OCI-LY7 (cell line): ENCODE data around the gene DGKD. TPM values are rescaled to one million over a fixed set of nuclear protein-coding genes. Genes with fewer than 3 reads are reported as not detected.
A peak's percentile ranks its signal among the peaks of the same experiment; 100 is the strongest.

Experiments
- BruUV-seq: library from RNA; stranded (reverse); fragments of 400-500 nt; replicated peaks from 2 replicates; lab custom pipeline; 2021; lab: Mats Ljungman, UMichigan
- CTCF ChIA-PET: fragments of 300-600 bp; sonication (Branson Sonifier 250); formaldehyde crosslinking; loops from one replicate; lab custom pipeline; 2022; ENCODE audit warnings: antibody characterized with exemption; ENCODE audit not compliant: unreplicated experiment; lab: Charles Lee
- POLR2A ChIA-PET: fragments of 300-600 bp; sonication (Branson Sonifier 250); formaldehyde crosslinking; loops from one replicate; lab custom pipeline; 2022; ENCODE audit warnings: antibody characterized with exemption; lab: Charles Lee
- DNase-seq: peaks from one replicate; pipeline ENCODE4 v3.0.0-alpha.2; 2015; ENCODE audit warnings: low spot score
- H2AFZ ChIP-seq: fragments of 200-600 bp; sonication (generic), shearing (Covaris generic); 2 replicates; pipeline ENCODE4 v1.6.1; 2014; ENCODE audit warnings: mild to moderate bottlenecking, antibody characterized with exemption, low read length, moderate library complexity
- H3K27ac ChIP-seq: fragments of 200-600 bp; sonication (generic); 2 replicates; pipeline ENCODE4 v1.5.1; 2014; ENCODE audit warnings: mixed run types, low read depth, mild to moderate bottlenecking, moderate library complexity, low read length, inconsistent platforms; ENCODE audit not compliant: poor library complexity, severe bottlenecking
- H3K36me3 ChIP-seq: fragments of 200-600 bp; sonication (generic); 2 replicates; pipeline ENCODE4 v1.6.1; 2014; ENCODE audit warnings: mild to moderate bottlenecking, antibody characterized with exemption, low read length, moderate library complexity, mixed read lengths; ENCODE audit not compliant: insufficient read depth
- H3K4me1 ChIP-seq: fragments of 200-600 bp; sonication (generic); 2 replicates; pipeline ENCODE4 v1.5.1; 2014; ENCODE audit warnings: mild to moderate bottlenecking, low read length; ENCODE audit not compliant: insufficient read depth, poor library complexity, severe bottlenecking
- H3K4me2 ChIP-seq: fragments of 200-600 bp; sonication (generic); 2 replicates; pipeline ENCODE4 v1.6.1; 2014; ENCODE audit warnings: mild to moderate bottlenecking, low read length
- H3K4me3 ChIP-seq: fragments of 200-600 bp; sonication (generic); 2 replicates; pipeline ENCODE4 v1.5.1; 2014; ENCODE audit warnings: mild to moderate bottlenecking, low read depth, low read length; ENCODE audit not compliant: poor library complexity, severe bottlenecking
- H3K79me2 ChIP-seq: fragments of 200-600 bp; sonication (generic); 2 replicates; pipeline ENCODE4 v1.6.1; 2016; ENCODE audit warnings: low read depth, mild to moderate bottlenecking, low read length, moderate library complexity, mixed read lengths; ENCODE audit not compliant: insufficient read depth
- H3K9me2 ChIP-seq: fragments of 200-600 bp; sonication (generic); 2 replicates; pipeline ENCODE4 v1.6.1; 2016; ENCODE audit warnings: mild to moderate bottlenecking, low read length, mixed read lengths; ENCODE audit not compliant: insufficient read depth
- H3K9me3 ChIP-seq: fragments of 200-600 bp; sonication (generic); 2 replicates; pipeline ENCODE4 v1.6.1; 2014; ENCODE audit warnings: mild to moderate bottlenecking, mixed run types, low read length, mixed read lengths
- H4K20me1 ChIP-seq: fragments of 200-600 bp; sonication (generic); 2 replicates; pipeline ENCODE4 v1.6.1; 2014; ENCODE audit warnings: mild to moderate bottlenecking, antibody characterized with exemption, low read length, moderate library complexity, mixed read lengths; ENCODE audit not compliant: insufficient read depth
- EZH2phosphoT487 ChIP-seq: fragments of 200-600 bp; sonication (generic); IDR thresholded peaks from 2 replicates; pipeline ENCODE4 v1.6.1; 2018; ENCODE audit warnings: low read depth, borderline replicate concordance, mild to moderate bottlenecking, mixed run types, antibody characterized with exemption, low read length, moderate library complexity, mixed read lengths
- intact Hi-C: fragments of 100-400 bp; cut with micrococcal nuclease; formaldehyde crosslinking; loops from one replicate; pipeline ENCODE4 v1.10.0; 2022; ENCODE audit not compliant: unreplicated experiment
- total RNA-seq, 2 experiments: library from RNA; depleted of rRNA in 1 of 2; stranded (reverse); fragments of >200 nt in 1 of 2; shearing (Covaris generic) in 1 of 2; gene quantifications; 2 replicates each; pipeline ENCODE4 v1.2.3, GENCODE V29; 2014 to 2022
- TF ChIP-seq, protein P1 (sequence below): fragments of 200-600 bp; sonication (generic); conservative IDR thresholded peaks from 2 replicates; pipeline ENCODE4 v1.5.1; 2014; ENCODE audit warnings: mild to moderate bottlenecking, antibody characterized with exemption, low read length, moderate library complexity, mixed read lengths

DGKD gene
- total RNA-seq, 2 experiments from 2014 or later = 62.9 to 271 TPM

DNA sequence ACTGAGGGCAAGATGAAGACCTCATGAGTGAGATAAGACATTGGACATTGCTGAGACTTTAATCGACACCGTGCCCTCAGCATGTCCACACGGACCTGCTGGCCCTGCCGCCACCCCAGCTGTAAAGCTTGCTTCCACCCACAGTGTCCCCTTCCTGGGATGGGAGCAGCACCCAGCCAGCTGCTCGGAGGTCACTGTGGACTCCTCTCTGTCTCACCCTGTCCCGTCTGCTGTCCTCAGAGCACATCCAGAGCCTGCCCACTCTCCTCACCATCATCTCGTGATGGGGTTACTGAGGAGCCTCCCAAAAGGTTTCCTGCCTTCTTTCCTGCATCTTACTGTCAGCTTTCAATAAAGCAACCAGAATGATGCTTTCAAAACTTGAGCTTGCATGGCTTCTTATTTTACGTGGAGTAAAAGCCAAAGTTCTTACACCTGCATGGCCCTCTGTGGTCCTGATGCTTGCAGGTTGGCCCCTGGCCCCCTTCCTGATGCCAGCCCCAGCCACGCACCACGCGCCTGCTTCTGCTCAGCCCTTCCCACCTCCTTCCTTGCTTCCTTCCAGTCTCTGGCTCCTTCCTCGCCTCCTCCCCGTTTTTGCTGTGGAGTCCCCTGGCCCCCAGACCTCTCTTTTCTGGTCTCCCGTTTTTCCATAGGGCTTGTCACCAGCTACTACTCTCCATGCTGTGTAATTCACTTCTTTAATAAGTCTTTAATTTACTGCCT, 67.0 kb downstream of the DGKD start:
- ChIA-PET POLR2A (interaction anchor here (0.7 to 4.5 kb wide), 8 partner anchors 18 to 107 kb away, joined by 3 to 23 read pairs (median 4); no protein-coding TSS in a partner anchor), CTCF (no interaction called here)
- Histone ChIP-seq H2AFZ (peak overlapping the region; percentile 20; the same call in 1 of the 2 replicates), H3K9me2 (no peaks in the 10 kb centered on the region), H4K20me1 (0 out of 2 replicates have a peak, but pooled peaks cover 6% of the 10 kb centered on the region), H3K36me3 (peaks cover 24% of the 10 kb centered on the region), H3K4me1 (peaks cover 68% of the 10 kb centered on the region), H3K9me3 (0 out of 2 replicates have a peak, but pooled peaks cover 3% of the 10 kb centered on the region), H3K79me2 (peaks cover 49% of the 10 kb centered on the region), H3K4me3 (peak overlapping the region; percentile 61), H3K27ac (peak overlapping the region; percentile 69), H3K4me2 (peak overlapping the region; percentile 75)
- DNase-seq = no peak
- intact Hi-C loops = no loop called here
- no TSS peak for BruUV-seq
- TF ChIP-seq, protein P1, sequence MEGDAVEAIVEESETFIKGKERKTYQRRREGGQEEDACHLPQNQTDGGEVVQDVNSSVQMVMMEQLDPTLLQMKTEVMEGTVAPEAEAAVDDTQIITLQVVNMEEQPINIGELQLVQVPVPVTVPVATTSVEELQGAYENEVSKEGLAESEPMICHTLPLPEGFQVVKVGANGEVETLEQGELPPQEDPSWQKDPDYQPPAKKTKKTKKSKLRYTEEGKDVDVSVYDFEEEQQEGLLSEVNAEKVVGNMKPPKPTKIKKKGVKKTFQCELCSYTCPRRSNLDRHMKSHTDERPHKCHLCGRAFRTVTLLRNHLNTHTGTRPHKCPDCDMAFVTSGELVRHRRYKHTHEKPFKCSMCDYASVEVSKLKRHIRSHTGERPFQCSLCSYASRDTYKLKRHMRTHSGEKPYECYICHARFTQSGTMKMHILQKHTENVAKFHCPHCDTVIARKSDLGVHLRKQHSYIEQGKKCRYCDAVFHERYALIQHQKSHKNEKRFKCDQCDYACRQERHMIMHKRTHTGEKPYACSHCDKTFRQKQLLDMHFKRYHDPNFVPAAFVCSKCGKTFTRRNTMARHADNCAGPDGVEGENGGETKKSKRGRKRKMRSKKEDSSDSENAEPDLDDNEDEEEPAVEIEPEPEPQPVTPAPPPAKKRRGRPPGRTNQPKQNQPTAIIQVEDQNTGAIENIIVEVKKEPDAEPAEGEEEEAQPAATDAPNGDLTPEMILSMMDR = no peak
- no peak for TF ChIP-seq EZH2phosphoT487

DNA sequence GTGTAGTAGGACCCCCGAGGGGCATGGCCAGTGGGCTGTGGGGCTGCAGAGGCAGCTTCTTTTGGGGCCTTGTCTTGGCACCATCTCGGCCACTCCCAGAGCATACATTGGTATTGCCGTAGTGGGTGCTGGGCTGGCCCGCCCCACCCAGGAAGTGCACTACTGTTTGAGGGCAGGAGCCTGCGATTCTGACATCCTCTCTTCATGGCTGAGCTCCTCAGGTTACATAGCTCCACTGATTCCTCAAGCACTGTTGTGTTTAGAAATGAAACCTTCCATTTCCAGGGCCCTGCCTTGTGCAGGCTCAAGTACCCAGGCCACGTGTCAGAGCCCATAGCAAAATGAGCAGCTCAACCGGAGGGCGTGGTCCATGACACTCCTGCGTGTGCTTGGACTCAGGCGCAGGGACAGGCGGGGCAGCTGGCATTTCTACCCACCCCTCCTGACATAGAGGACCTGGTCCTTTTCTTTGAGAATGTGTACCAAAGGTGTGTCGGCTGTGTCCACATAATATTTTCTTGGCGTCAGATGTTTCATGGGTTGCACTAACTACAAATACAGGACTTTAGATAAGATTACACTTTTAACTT, 67.9 kb downstream of the DGKD start:
- Histone ChIP-seq H3K4me2 (peak overlapping the region; percentile 75), H3K4me1 (peaks cover 59% of the 10 kb centered on the region), H3K79me2 (peaks cover 49% of the 10 kb centered on the region), H3K27ac (peak overlapping the region; percentile 69), H4K20me1 (0 out of 2 replicates have a peak, but pooled peaks cover 6% of the 10 kb centered on the region), H3K9me3 (0 out of 2 replicates have a peak, but pooled peaks cover 7% of the 10 kb centered on the region), H3K9me2 (no peaks in the 10 kb centered on the region), H3K4me3 (peak overlapping the region; percentile 61), H2AFZ (peak overlapping the region; percentile 20; the same call in 1 of the 2 replicates), H3K36me3 (peaks cover 32% of the 10 kb centered on the region)
- ChIA-PET POLR2A (interaction anchor here (0.5 to 1.4 kb wide), 8 partner anchors 16 to 1007 kb away, joined by 3 to 5 read pairs (median 3); no protein-coding TSS in a partner anchor), CTCF (no interaction called here)
- peak; percentile 83 for DNase-seq
- TF ChIP-seq EZH2phosphoT487 = no peak
- TF ChIP-seq, protein P1 = no peak
- no TSS peak for BruUV-seq
- intact Hi-C loops = no loop called here
